Erythroblast (primary cell): Measurements from ENCODE around the gene C10orf90.
"Not testable (repeated sequence)": the region's sequence is repeated elsewhere in the genome, so short reads cannot be mapped to it uniquely, and the experiment has no call there.

Experiments used
- DNase-seq, 2 experiments: peaks; one replicate each; lab custom pipeline; 2025; lab: John Stamatoyannopoulos, UW
- GATA1 ChIP-seq: IDR thresholded peaks from 2 replicates; pipeline ENCODE4 v1.6.1; 2011; ENCODE audit warnings: low read depth, mild to moderate bottlenecking, control low read depth, low read length, moderate library complexity
- POLR2A ChIP-seq: IDR thresholded peaks from 2 replicates; pipeline ENCODE4 v1.6.1; 2011; ENCODE audit warnings: mild to moderate bottlenecking, low read length

C10orf90 gene

GRCh38 chr10:126393076-126393475 lies 277.4 kb downstream of the C10orf90 start:
- TF ChIP-seq GATA1 (no peak), POLR2A (no peak)
- DNase-seq = no peak

GRCh38 chr10:126392469-126392868 lies 278.0 kb downstream of the C10orf90 start:
- no peak for TF ChIP-seq POLR2A
- no peak for DNase-seq

- TF ChIP-seq POLR2A = no peak
- TF ChIP-seq GATA1 = no peak
- no peak for DNase-seq
Observed at GRCh38 chr10:126392068-126392467, 278.4 kb downstream of the C10orf90 start.

- no peak for DNase-seq
- TF ChIP-seq POLR2A (no peak), GATA1 (no peak)
Observed at GRCh38 chr10:126391192-126391885, 279.2 kb downstream of the C10orf90 start.

GRCh38 chr10:126390324-126390723 lies 280.2 kb downstream of the C10orf90 start:
- TF ChIP-seq GATA1 (no peak), POLR2A (no peak)
- no peak for DNase-seq

- no peak for TF ChIP-seq POLR2A
- TF ChIP-seq GATA1 = no peak
Observed at GRCh38 chr10:126387931-126388911, 282.3 kb downstream of the C10orf90 start, which contains the start of gene ADAM12. Gene ADAM12 (minus strand): TSS chr10:126388477. CDS start chr10:126388145, 332 bp downstream.

GRCh38 chr10:126387041-126387921 lies 283.2 kb downstream of the C10orf90 start:
- TF ChIP-seq POLR2A (no peak), GATA1 (no peak)
- DNase-seq = peak; percentile 20 to 50

More at GRCh38 chr10:126387931-126388911, 282.3 kb downstream of the C10orf90 start, which contains the start of gene ADAM12:
- DNase-seq = no peak

- DNase-seq = no peak
- TF ChIP-seq POLR2A (no peak), GATA1 (no peak)
Observed at GRCh38 chr10:126384269-126384873, 286.1 kb downstream of the C10orf90 start.

- TF ChIP-seq GATA1 = no peak
- no peak for TF ChIP-seq POLR2A
- DNase-seq = no peak
Observed at GRCh38 chr10:126380352-126381076, 290.0 kb downstream of the C10orf90 start.

- not testable (repeated sequence) for DNase-seq
Observed at GRCh38 chr10:126379166-126379565, 291.3 kb downstream of the C10orf90 start.

- no peak for TF ChIP-seq POLR2A
- TF ChIP-seq GATA1 = no peak
- DNase-seq = no peak
Observed at GRCh38 chr10:126376956-126377355, 293.5 kb downstream of the C10orf90 start.

- DNase-seq = no peak
- no peak for TF ChIP-seq POLR2A
- no peak for TF ChIP-seq GATA1
Observed at GRCh38 chr10:126375926-126376554, 294.5 kb downstream of the C10orf90 start.
